Endodermal cell (in vitro differentiated cells): ENCODE measurements around the gene SZT2. TPM values are rescaled to one million over a fixed set of nuclear protein-coding genes. Genes with fewer than 3 reads are reported as not detected.

Source experiments
- DNase-seq: peaks from one replicate; pipeline ENCODE4 v3.0.0-alpha.2; 2017
- H3K27ac ChIP-seq: 2 replicates; pipeline ENCODE4 v1.5.1; 2013; ENCODE audit warnings: mild to moderate bottlenecking, low read depth, low read length, moderate library complexity
- H3K27me3 ChIP-seq: 2 replicates; pipeline ENCODE4 v1.6.1; 2013; ENCODE audit warnings: mild to moderate bottlenecking, low read length, moderate library complexity; ENCODE audit not compliant: insufficient read depth, control insufficient read depth, poor library complexity, severe bottlenecking
- H3K36me3 ChIP-seq: 2 replicates; pipeline ENCODE4 v1.7.0; 2013; ENCODE audit warnings: mild to moderate bottlenecking, low read length, moderate library complexity; ENCODE audit not compliant: control insufficient read depth, insufficient read depth
- H3K4me1 ChIP-seq: one replicate; pipeline ENCODE4 v1.7.0; 2013; ENCODE audit warnings: low read length; ENCODE audit not compliant: control insufficient read depth, insufficient read depth
- H3K4me3 ChIP-seq: 2 replicates; pipeline ENCODE4 v1.5.1; 2013; ENCODE audit warnings: mild to moderate bottlenecking, low read length, moderate library complexity
- H3K9ac ChIP-seq: 2 replicates; pipeline ENCODE4 v1.6.1; 2013; ENCODE audit warnings: mild to moderate bottlenecking, low read length, moderate library complexity; ENCODE audit not compliant: poor library complexity, severe bottlenecking; ENCODE audit errors: extremely low read depth
- H3K9me3 ChIP-seq: 2 replicates; pipeline ENCODE4 v1.6.1; 2013; ENCODE audit warnings: mild to moderate bottlenecking, low read length, moderate library complexity; ENCODE audit not compliant: control insufficient read depth
- H3K27ac Mint-ChIP-seq: 2 replicates; pipeline ENCODE4 v1.8.0; 2020; ENCODE audit warnings: mixed read lengths
- H3K27me3 Mint-ChIP-seq: 2 replicates; pipeline ENCODE4 v1.8.0; 2021; ENCODE audit warnings: mild to moderate bottlenecking, mixed read lengths; ENCODE audit not compliant: insufficient read depth
- H3K36me3 Mint-ChIP-seq: 2 replicates; pipeline ENCODE4 v1.8.0; 2020; ENCODE audit warnings: low read depth, mixed read lengths
- H3K4me1 Mint-ChIP-seq: 2 replicates; pipeline ENCODE4 v1.8.0; 2020; ENCODE audit warnings: mixed read lengths
- H3K4me3 Mint-ChIP-seq: 2 replicates; pipeline ENCODE4 v1.8.0; 2020; ENCODE audit warnings: mild to moderate bottlenecking, moderate library complexity, mixed read lengths
- H3K9me3 Mint-ChIP-seq: 2 replicates; pipeline ENCODE4 v1.8.0; 2020; ENCODE audit warnings: mild to moderate bottlenecking, mixed read lengths
- WGBS, 2 experiments: methylation state at CpG; one replicate each; pipeline versions ENCODE4 v1.1.5 to v1.1.7; 2013; ENCODE audit warnings: missing lambda C conversion rate in 2 of 2, mixed read lengths in 1 of 2; ENCODE audit not compliant: insufficient coverage in 1 of 2, insufficient read length in 1 of 2; 5-methylcytosine and 5-hydroxymethylcytosine counted together
- total RNA-seq, 2 donors: library from RNA; stranded (reverse); fragmentation: NEBNext Ultra II Directional in 1 of 2; extraction: Animal tissue kit (Norgen Biotek cat#: 25700) in 1 of 2; gene quantifications; 2 replicates in 1 of 2; 3 replicates in 1 of 2; pipeline ENCODE4 v1.2.1, GENCODE V29; 2021
- TF ChIP-seq, protein P1 (sequence below): fragments of 200-600 bp; sonication (generic); conservative IDR thresholded peaks from 2 replicates; pipeline ENCODE4 v1.5.0; 2021; ENCODE audit warnings: antibody characterized with exemption, mild to moderate bottlenecking

Gene SZT2
- total RNA-seq, 2 donors from 2014 or later: 55.6 to 59.7 TPM

DNA sequence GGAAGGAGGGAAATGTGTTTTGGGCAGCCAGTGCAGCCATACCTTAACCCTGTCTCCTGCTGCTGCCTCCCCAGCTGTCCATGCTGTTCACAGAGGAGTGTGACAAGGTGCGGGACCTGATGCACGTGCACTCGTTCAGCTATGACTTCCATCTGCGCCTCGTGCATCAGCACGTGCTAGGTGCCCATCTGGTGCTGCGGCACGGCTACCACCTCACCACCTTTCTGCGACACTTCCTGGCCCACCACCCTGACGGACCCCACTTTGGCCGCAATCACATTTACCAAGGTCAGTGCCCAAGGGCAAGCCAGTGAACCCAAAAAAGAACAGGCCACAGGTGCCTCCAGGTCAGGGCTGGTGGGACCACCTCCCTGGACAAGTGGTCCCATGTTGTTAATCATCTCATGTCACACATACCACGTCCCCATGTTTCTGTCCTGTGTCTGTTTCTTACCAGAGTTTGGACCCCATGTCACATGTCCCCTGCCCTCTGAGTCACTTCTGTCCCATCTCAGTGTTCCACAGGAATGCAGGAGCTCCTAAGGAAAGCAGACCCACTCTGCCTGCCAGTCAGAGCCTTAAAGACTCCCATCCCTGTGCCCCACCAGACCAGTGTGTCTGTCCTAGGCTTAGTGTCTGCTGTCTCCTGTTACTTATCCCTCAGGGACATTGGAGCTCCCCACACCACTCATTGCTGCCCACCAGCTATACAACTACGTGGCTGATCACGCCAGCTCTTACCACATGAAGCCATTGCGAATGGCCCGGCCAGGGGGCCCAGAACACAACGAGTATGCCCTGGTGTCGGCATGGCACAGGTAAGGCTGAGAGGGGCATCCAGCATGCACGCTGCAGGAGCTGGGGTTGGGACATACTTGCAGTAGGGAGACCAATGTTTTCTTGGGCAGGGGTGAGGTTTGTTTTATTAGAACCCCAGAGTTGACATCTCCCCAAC lies 57.5 kb downstream of the SZT2 start:
- WGBS, 2 experiments: 93 to 94% methylated on average over 17 to 19 of the region's 19 CpGs
- peak overlapping the region; percentile 13 for H3K27ac Mint-ChIP-seq
- H3K9me3 Mint-ChIP-seq: no peaks in the 10 kb centered on the region
- Histone ChIP-seq H3K4me3 (no peak overlapping the region), H3K9me3 (no peaks in the 10 kb centered on the region), H3K27ac (no peak overlapping the region), H3K4me1 (no peaks in the 10 kb centered on the region), H3K36me3 (peaks cover 73% of the 10 kb centered on the region), H3K9ac (no peak overlapping the region), H3K27me3 (no peaks in the 10 kb centered on the region)
- H3K4me3 Mint-ChIP-seq: no peak overlapping the region
- TF ChIP-seq, protein P1, sequence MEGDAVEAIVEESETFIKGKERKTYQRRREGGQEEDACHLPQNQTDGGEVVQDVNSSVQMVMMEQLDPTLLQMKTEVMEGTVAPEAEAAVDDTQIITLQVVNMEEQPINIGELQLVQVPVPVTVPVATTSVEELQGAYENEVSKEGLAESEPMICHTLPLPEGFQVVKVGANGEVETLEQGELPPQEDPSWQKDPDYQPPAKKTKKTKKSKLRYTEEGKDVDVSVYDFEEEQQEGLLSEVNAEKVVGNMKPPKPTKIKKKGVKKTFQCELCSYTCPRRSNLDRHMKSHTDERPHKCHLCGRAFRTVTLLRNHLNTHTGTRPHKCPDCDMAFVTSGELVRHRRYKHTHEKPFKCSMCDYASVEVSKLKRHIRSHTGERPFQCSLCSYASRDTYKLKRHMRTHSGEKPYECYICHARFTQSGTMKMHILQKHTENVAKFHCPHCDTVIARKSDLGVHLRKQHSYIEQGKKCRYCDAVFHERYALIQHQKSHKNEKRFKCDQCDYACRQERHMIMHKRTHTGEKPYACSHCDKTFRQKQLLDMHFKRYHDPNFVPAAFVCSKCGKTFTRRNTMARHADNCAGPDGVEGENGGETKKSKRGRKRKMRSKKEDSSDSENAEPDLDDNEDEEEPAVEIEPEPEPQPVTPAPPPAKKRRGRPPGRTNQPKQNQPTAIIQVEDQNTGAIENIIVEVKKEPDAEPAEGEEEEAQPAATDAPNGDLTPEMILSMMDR: no peak
- peaks cover 21% of the 10 kb centered on the region for H3K4me1 Mint-ChIP-seq
- no peaks in the 10 kb centered on the region for H3K27me3 Mint-ChIP-seq
- DNase-seq: peak; percentile 29
- peaks cover 90% of the 10 kb centered on the region for H3K36me3 Mint-ChIP-seq

DNA sequence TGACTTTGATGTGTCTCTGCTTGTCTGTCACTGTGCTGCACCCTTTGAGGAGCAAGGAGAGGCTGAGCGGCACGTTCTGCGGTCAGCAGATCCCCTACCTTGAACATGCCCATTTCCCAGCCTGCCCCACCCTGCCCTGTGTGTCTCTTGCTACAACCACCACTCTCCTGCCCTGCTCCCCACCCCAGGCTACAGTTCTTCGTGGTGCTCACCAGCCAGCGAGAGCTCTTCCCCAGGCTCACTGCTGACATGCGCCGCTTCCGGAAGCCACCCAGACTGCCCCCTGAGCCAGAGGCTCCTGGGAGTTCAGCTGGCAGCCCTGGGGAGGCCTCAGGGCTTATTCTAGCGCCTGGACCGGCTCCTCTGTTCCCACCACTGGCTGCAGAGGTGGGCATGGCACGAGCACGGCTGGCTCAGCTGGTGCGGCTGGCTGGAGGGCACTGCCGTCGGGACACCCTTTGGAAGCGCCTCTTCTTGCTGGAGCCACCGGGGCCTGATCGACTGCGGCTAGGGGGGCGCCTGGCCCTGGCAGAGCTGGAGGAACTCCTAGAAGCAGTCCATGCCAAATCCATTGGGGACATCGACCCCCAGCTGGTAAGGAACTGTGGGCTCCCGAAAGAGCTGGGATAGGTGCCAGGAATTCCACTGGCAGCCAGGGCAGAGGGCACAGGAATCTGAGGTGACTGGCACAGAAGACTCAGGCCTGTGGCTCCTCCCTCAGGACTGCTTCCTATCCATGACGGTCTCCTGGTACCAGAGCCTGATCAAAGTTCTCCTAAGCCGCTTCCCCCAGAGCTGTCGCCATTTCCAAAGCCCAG lies 58.4 kb downstream of the SZT2 start:
- Mint-ChIP-seq H3K27me3 (no peaks in the 10 kb centered on the region), H3K27ac (no peak overlapping the region), H3K36me3 (peaks cover 88% of the 10 kb centered on the region), H3K9me3 (no peaks in the 10 kb centered on the region), H3K4me1 (peaks cover 31% of the 10 kb centered on the region), H3K4me3 (no peak overlapping the region)
- peak; percentile 35 for DNase-seq
- no peak overlapping the region for H3K9ac ChIP-seq
- H3K27ac ChIP-seq: no peak overlapping the region
- no peaks in the 10 kb centered on the region for H3K9me3 ChIP-seq
- no peaks in the 10 kb centered on the region for H3K27me3 ChIP-seq
- peaks cover 71% of the 10 kb centered on the region for H3K36me3 ChIP-seq
- H3K4me3 ChIP-seq: no peak overlapping the region
- no peaks in the 10 kb centered on the region for H3K4me1 ChIP-seq
- 94 to 97% methylated on average over 11 to 25 of the region's 25 CpGs for WGBS, 2 experiments
- TF ChIP-seq, protein P1: no peak

DNA sequence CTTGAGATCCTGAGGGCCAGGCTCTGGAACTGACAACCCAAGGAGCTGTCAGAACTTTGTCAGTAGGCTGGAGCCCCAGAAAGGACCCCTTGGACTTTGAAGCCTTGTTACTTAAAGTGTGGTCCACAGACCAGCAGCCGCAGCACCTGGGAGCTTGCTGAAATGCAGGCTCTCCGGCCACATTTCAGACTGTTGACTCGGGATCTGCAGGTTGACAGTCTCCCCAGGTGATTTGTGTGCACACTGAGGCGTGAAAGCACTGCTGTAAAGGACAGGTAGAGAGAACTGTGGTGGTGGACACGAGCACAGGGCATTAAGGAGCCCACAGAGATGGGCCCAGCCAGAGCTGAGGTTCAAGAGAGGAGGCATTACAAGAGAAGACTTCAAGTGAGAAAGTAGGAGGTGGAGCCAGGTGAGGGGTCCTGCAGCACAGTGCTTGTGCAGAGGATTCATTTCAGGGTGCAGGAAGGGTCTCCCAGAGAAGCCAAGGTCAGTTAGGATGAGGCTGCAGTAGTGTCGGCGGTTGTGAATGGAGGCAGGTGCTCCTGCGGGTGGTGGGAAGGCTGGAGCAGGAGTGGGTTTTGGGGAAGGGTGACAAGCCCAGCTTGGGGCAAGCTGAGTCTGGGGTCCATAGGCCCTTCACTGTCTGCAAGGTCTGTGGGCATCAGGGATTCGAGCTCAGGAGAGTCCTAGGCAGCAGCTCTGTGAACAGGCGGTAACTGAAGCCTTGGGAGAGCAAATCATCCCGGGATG lies 59.4 kb downstream of the SZT2 start:
- no peak overlapping the region for H3K9ac ChIP-seq
- H3K27ac ChIP-seq: no peak overlapping the region
- peaks cover 69% of the 10 kb centered on the region for H3K36me3 ChIP-seq
- no peaks in the 10 kb centered on the region for H3K9me3 ChIP-seq
- no peaks in the 10 kb centered on the region for H3K4me1 ChIP-seq
- DNase-seq: peak; percentile 31
- Mint-ChIP-seq H3K9me3 (no peaks in the 10 kb centered on the region), H3K4me3 (no peak overlapping the region), H3K36me3 (peaks cover 79% of the 10 kb centered on the region), H3K27me3 (no peaks in the 10 kb centered on the region), H3K27ac (no peak overlapping the region), H3K4me1 (peaks cover 34% of the 10 kb centered on the region)
- no peak overlapping the region for H3K4me3 ChIP-seq
- TF ChIP-seq, protein P1: no peak
- WGBS, 2 experiments: 94 to 95% methylated on average over 9 to 11 of the region's 11 CpGs
- H3K27me3 ChIP-seq: no peaks in the 10 kb centered on the region
